Measurements from ENCODE around the gene SETD1B.

SETD1B gene

GRCh38 chr12:121819212-121819949 lies 15.6 kb downstream of the SETD1B start:
- Histone ChIP-seq H3K27ac (ENCODE audit: low read depth, low read length) (no peak overlapping the region), H3K4me1 (ENCODE audit: control insufficient read depth, insufficient read depth, low read length) (no peaks in the 10 kb centered on the region), H3K9ac (ENCODE audit: low read length) (no peak overlapping the region), H3K36me3 (ENCODE audit: control insufficient read depth, insufficient read depth, low read length) (peaks cover 34% of the 10 kb centered on the region), H3K4me3 (ENCODE audit: low read length) (no peak overlapping the region), H3K27me3 (ENCODE audit: control insufficient read depth, insufficient read depth, low read length) (no peaks in the 10 kb centered on the region)

- Histone ChIP-seq H3K27ac (ENCODE audit: low read depth, low read length) (no peak overlapping the region), H3K4me3 (ENCODE audit: low read length) (no peak overlapping the region), H3K4me1 (ENCODE audit: control insufficient read depth, insufficient read depth, low read length) (no peaks in the 10 kb centered on the region), H3K9ac (ENCODE audit: low read length) (no peak overlapping the region), H3K27me3 (ENCODE audit: control insufficient read depth, insufficient read depth, low read length) (no peaks in the 10 kb centered on the region), H3K36me3 (ENCODE audit: control insufficient read depth, insufficient read depth, low read length) (peaks cover 29% of the 10 kb centered on the region)
These were observed 16.2 kb downstream of the SETD1B start for GRCh38 chr12:121820056-121820455.

GRCh38 chr12:121822393-121823100 lies 18.7 kb downstream of the SETD1B start:
- Histone ChIP-seq H3K4me3 (ENCODE audit: low read length) (no peak overlapping the region), H3K4me1 (ENCODE audit: control insufficient read depth, insufficient read depth, low read length) (no peaks in the 10 kb centered on the region), H3K36me3 (ENCODE audit: control insufficient read depth, insufficient read depth, low read length) (peaks cover 37% of the 10 kb centered on the region), H3K9ac (ENCODE audit: low read length) (no peak overlapping the region), H3K27me3 (ENCODE audit: control insufficient read depth, insufficient read depth, low read length) (no peaks in the 10 kb centered on the region), H3K27ac (ENCODE audit: low read depth, low read length) (no peak overlapping the region)

- Histone ChIP-seq H3K4me1 (ENCODE audit: control insufficient read depth, insufficient read depth, low read length) (no peaks in the 10 kb centered on the region), H3K27me3 (ENCODE audit: control insufficient read depth, insufficient read depth, low read length) (no peaks in the 10 kb centered on the region), H3K36me3 (ENCODE audit: control insufficient read depth, insufficient read depth, low read length) (peaks cover 38% of the 10 kb centered on the region)
These were observed 19.4 kb downstream of the SETD1B start for GRCh38 chr12:121823101-121823726.

GRCh38 chr12:121823727-121824115 lies 19.9 kb downstream of the SETD1B start:
- H3K9ac ChIP-seq (ENCODE audit: low read length) = no peak overlapping the region

More at GRCh38 chr12:121823101-121823726, 19.4 kb downstream of the SETD1B start:
- H3K27ac ChIP-seq (ENCODE audit: low read depth, low read length) = no peak overlapping the region
- no peak overlapping the region for H3K4me3 ChIP-seq (ENCODE audit: low read length)
- no peak overlapping the region for H3K9ac ChIP-seq (ENCODE audit: low read length)

GRCh38 chr12:121825041-121825523 lies 21.3 kb downstream of the SETD1B start:
- Histone ChIP-seq H3K27ac (ENCODE audit: low read depth, low read length) (no peak overlapping the region), H3K36me3 (ENCODE audit: control insufficient read depth, insufficient read depth, low read length) (peaks cover 44% of the 10 kb centered on the region), H3K4me1 (ENCODE audit: control insufficient read depth, insufficient read depth, low read length) (no peaks in the 10 kb centered on the region), H3K9ac (ENCODE audit: low read length) (no peak overlapping the region), H3K4me3 (ENCODE audit: low read length) (no peak overlapping the region), H3K27me3 (ENCODE audit: control insufficient read depth, insufficient read depth, low read length) (no peaks in the 10 kb centered on the region)

More at GRCh38 chr12:121823727-121824115, 19.9 kb downstream of the SETD1B start:
- no peak overlapping the region for H3K27ac ChIP-seq (ENCODE audit: low read depth, low read length)
- no peaks in the 10 kb centered on the region for H3K27me3 ChIP-seq (ENCODE audit: control insufficient read depth, insufficient read depth, low read length)
- H3K4me3 ChIP-seq (ENCODE audit: low read length) = no peak overlapping the region
- peaks cover 43% of the 10 kb centered on the region for H3K36me3 ChIP-seq (ENCODE audit: control insufficient read depth, insufficient read depth, low read length)
- no peaks in the 10 kb centered on the region for H3K4me1 ChIP-seq (ENCODE audit: control insufficient read depth, insufficient read depth, low read length)

GRCh38 chr12:121826318-121827150 lies 22.7 kb downstream of the SETD1B start:
- Histone ChIP-seq H3K27me3 (ENCODE audit: control insufficient read depth, insufficient read depth, low read length) (no peaks in the 10 kb centered on the region), H3K4me3 (ENCODE audit: low read length) (no peak overlapping the region), H3K4me1 (ENCODE audit: control insufficient read depth, insufficient read depth, low read length) (no peaks in the 10 kb centered on the region), H3K36me3 (ENCODE audit: control insufficient read depth, insufficient read depth, low read length) (peaks cover 37% of the 10 kb centered on the region), H3K9ac (ENCODE audit: low read length) (no peak overlapping the region), H3K27ac (ENCODE audit: low read depth, low read length) (no peak overlapping the region)

- Histone ChIP-seq H3K36me3 (ENCODE audit: control insufficient read depth, insufficient read depth, low read length) (peaks cover 40% of the 10 kb centered on the region), H3K4me3 (ENCODE audit: low read length) (no peak overlapping the region), H3K4me1 (ENCODE audit: control insufficient read depth, insufficient read depth, low read length) (no peaks in the 10 kb centered on the region)
These were observed 23.7 kb downstream of the SETD1B start for GRCh38 chr12:121827351-121828099.

GRCh38 chr12:121828306-121828705 lies 24.5 kb downstream of the SETD1B start:
- Histone ChIP-seq H3K27me3 (ENCODE audit: control insufficient read depth, insufficient read depth, low read length) (no peaks in the 10 kb centered on the region), H3K9ac (ENCODE audit: low read length) (no peak overlapping the region), H3K36me3 (ENCODE audit: control insufficient read depth, insufficient read depth, low read length) (peaks cover 40% of the 10 kb centered on the region), H3K4me3 (ENCODE audit: low read length) (no peak overlapping the region), H3K4me1 (ENCODE audit: control insufficient read depth, insufficient read depth, low read length) (no peaks in the 10 kb centered on the region), H3K27ac (ENCODE audit: low read depth, low read length) (no peak overlapping the region)

More at GRCh38 chr12:121827351-121828099, 23.7 kb downstream of the SETD1B start:
- H3K27ac ChIP-seq (ENCODE audit: low read depth, low read length) = no peak overlapping the region
- H3K9ac ChIP-seq (ENCODE audit: low read length) = no peak overlapping the region
- H3K27me3 ChIP-seq (ENCODE audit: control insufficient read depth, insufficient read depth, low read length) = no peaks in the 10 kb centered on the region

GRCh38 chr12:121828826-121829225 lies 25.0 kb downstream of the SETD1B start:
- Histone ChIP-seq H3K9ac (ENCODE audit: low read length) (no peak overlapping the region), H3K36me3 (ENCODE audit: control insufficient read depth, insufficient read depth, low read length) (peaks cover 36% of the 10 kb centered on the region), H3K4me3 (ENCODE audit: low read length) (no peak overlapping the region)

GRCh38 chr12:121829250-121829918 lies 25.6 kb downstream of the SETD1B start:
- Histone ChIP-seq H3K27me3 (ENCODE audit: control insufficient read depth, insufficient read depth, low read length) (no peaks in the 10 kb centered on the region), H3K36me3 (ENCODE audit: control insufficient read depth, insufficient read depth, low read length) (peaks cover 36% of the 10 kb centered on the region), H3K4me1 (ENCODE audit: control insufficient read depth, insufficient read depth, low read length) (no peaks in the 10 kb centered on the region), H3K9ac (ENCODE audit: low read length) (no peak overlapping the region), H3K4me3 (ENCODE audit: low read length) (no peak overlapping the region), H3K27ac (ENCODE audit: low read depth, low read length) (no peak overlapping the region)

More at GRCh38 chr12:121828826-121829225, 25.0 kb downstream of the SETD1B start:
- no peaks in the 10 kb centered on the region for H3K27me3 ChIP-seq (ENCODE audit: control insufficient read depth, insufficient read depth, low read length)
- no peak overlapping the region for H3K27ac ChIP-seq (ENCODE audit: low read depth, low read length)
- H3K4me1 ChIP-seq (ENCODE audit: control insufficient read depth, insufficient read depth, low read length) = no peaks in the 10 kb centered on the region

Measured in rectal smooth muscle tissue (tissue), 1 donor.